GM12874 (cell line): Measurements from ENCODE around the gene TTC27.

Source experiments
- TF ChIP-seq, protein P1 (sequence below): IDR thresholded peaks from 2 replicates; pipeline ENCODE4 v1.5.1; 2011; ENCODE audit warnings: low read depth, mild to moderate bottlenecking, control low read depth, low read length, moderate library complexity; ENCODE audit not compliant: insufficient read depth

The TTC27 gene

DNA sequence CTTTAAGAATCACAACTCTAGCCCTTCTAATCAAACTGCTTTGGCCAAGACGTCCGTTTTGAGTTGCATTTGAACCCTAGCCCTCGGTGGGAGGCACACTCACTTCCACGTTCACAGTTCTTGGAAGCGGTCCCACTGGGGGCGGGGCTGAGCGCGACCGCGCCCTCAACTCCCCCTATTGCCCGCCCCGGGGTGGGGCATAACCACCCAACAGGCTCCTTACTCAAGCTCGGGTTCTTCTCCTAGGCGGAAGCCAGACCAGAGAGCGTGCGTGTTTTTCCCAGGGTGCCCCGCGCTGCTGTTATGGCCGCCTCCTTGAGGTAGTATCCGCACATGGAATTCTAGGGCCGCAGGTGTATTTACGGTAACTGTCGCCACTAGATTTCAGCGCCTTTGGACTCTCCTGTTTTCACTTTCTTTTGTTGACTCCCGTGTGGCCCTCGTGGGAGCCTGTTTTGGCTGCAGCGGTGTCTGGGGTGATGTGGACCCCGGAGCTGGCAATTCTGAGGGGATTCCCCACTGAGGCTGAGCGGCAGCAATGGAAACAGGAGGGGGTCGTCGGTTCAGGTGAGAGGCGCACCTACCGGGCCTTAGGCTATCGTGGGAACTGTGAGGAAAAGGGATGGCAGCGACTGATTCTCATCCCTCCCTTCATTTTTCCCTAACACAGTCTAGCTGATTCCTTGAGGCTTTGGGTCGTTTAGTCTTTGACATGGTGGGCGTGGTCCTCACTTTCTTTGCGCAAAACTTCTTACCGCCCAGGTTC, at the start of gene TTC27:
TTC27 (plus strand) TSS at position 237 of the 766 bp plus-strand sequence; CDS start at position 480, 243 bp downstream.
- TF ChIP-seq, protein P1, sequence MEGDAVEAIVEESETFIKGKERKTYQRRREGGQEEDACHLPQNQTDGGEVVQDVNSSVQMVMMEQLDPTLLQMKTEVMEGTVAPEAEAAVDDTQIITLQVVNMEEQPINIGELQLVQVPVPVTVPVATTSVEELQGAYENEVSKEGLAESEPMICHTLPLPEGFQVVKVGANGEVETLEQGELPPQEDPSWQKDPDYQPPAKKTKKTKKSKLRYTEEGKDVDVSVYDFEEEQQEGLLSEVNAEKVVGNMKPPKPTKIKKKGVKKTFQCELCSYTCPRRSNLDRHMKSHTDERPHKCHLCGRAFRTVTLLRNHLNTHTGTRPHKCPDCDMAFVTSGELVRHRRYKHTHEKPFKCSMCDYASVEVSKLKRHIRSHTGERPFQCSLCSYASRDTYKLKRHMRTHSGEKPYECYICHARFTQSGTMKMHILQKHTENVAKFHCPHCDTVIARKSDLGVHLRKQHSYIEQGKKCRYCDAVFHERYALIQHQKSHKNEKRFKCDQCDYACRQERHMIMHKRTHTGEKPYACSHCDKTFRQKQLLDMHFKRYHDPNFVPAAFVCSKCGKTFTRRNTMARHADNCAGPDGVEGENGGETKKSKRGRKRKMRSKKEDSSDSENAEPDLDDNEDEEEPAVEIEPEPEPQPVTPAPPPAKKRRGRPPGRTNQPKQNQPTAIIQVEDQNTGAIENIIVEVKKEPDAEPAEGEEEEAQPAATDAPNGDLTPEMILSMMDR: no peak

GRCh38 chr2:32591669-32592463, 36.0 kb upstream of the TTC27 start:
- TF ChIP-seq, protein P1: no peak

DNA sequence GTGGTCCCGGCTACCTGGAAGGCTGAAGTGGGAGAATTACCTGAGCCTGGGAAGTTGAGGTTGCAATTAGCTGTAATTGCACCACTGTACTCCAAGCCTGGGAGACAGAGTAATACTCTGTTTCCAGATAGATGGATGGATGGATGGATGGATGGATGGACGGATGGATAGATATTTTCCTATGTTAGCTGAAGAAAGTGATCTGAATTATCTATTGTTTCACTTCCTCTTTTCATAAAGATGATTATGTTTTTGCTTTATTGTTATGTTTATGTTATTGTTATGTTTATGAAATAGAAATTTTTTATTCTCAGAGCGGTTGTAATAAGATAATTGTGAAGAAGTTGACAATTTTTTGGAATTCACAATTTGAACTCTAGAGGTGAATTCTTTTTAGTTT, 33.3 kb upstream of the TTC27 start:
- TF ChIP-seq, protein P1: no peak

GRCh38 chr2:32611366-32611765, 16.5 kb upstream of the TTC27 start:
- TF ChIP-seq, protein P1: no peak

GRCh38 chr2:32611771-32612170, 16.1 kb upstream of the TTC27 start:
- TF ChIP-seq, protein P1: no peak

- TF ChIP-seq, protein P1: no peak
Observed at GRCh38 chr2:32614084-32614483, 13.8 kb upstream of the TTC27 start.

DNA sequence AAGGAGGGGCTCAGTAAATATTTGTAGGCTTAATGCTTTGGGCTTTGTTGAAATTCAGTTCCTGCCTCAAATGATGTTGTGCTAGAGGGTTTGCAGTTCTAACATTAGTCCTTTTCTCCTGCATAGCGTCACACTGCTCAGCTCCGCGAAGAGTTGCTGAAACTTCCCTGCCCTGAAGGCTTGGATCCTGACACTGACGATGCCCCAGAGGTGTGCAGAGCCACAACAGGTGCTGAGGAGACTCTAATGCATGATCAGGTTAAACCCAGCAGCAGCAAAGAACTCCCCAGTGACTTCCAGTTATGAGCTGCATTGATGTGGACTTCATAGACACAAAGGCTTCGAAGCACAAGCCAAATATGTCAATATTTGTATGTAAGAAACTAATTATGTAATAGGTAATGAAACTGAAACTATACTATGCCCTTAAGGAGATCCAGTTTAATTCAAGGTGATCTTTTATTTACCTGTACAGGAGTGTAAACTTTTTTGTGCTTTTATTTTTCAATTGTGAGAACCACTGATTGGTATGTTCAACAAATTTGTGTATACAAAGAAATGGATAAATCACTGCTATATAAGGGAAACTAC, 10.2 kb upstream of the TTC27 start:
- TF ChIP-seq, protein P1: no peak
